ENCODE results near the gene SIM1.

SIM1 gene

GRCh38 chr6:100470422-100471120, 5.8 kb upstream of the SIM1 start:
- no peak for DNase-seq

GRCh38 chr6:100469101-100469859, 4.6 kb upstream of the SIM1 start:
- DNase-seq, result no peak

- no peak for DNase-seq
Measured at GRCh38 chr6:100468016-100468622, 3.4 kb upstream of the SIM1 start.

- DNase-seq, result no peak
Measured at GRCh38 chr6:100467129-100468015, 2.7 kb upstream of the SIM1 start.

GRCh38 chr6:100466410-100467128, 1.8 kb upstream of the SIM1 start:
- no peak for DNase-seq

GRCh38 chr6:100465701-100466409, 1.1 kb upstream of the SIM1 start:
- DNase-seq, result no peak

- DNase-seq, result no peak
Measured at GRCh38 chr6:100464162-100464851, 414 bp downstream of the SIM1 start.

- DNase-seq, result no peak
Measured at GRCh38 chr6:100463630-100464161, 1.0 kb downstream of the SIM1 start.

- DNase-seq, result no peak
Measured at GRCh38 chr6:100462706-100463629, 1.8 kb downstream of the SIM1 start.

- no peak for DNase-seq
Measured at GRCh38 chr6:100461917-100462705, 2.6 kb downstream of the SIM1 start.

GRCh38 chr6:100461278-100461916, 3.3 kb downstream of the SIM1 start:
- no peak for DNase-seq

- no peak for DNase-seq
Measured at GRCh38 chr6:100460650-100461204, 4.0 kb downstream of the SIM1 start.

GRCh38 chr6:100459592-100460184, 5.0 kb downstream of the SIM1 start:
- no peak for DNase-seq

- DNase-seq, result no peak
Measured at GRCh38 chr6:100458841-100459591, 5.7 kb downstream of the SIM1 start.

- no peak for DNase-seq
Measured at GRCh38 chr6:100457311-100457990, 7.3 kb downstream of the SIM1 start.

- DNase-seq, result no peak
Measured at GRCh38 chr6:100456908-100457235, 7.8 kb downstream of the SIM1 start.
